ENCODE data around the gene CCM2L.

Gene CCM2L

DNA sequence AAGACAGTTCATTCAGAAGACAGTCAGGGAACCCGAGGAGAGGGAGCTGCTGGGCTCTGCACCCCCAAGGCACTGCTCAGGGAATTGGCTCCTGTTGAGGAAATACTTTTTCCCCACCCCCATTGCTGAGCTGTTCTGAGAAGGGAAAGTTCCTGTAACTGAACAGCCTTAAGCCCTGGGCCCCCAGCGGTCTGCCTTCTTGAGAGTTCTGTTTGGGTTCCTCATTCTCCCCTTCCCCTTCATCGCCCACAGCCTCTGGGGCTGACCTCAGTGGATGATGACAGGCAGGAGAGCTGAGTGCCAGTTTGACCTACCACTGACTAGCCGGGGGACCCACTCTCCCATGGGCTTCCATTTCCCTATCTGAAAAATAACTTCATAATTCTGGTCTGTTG is 52.5 kb downstream of the CCM2L start:
- DNase-seq = no peak

DNA sequence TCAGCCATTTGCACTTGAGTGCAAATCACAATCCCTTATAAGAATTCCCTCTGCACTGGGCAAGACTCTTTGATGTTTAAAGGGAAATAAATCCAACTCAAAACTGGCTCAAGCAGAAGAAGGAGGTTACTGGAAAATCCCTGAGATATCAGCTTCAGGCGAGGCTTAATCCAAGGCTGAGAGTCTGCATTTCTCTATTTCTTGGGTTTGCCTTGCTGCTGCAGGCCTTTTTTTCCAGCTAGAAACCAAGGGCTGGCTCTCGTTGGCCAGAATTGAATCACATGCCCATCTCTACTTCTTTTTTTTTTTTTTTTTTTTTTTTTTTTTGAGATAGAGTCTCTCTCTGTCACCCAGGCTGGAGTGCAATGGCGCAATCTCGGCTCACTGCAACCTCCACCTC is 53.5 kb downstream of the CCM2L start:
- no peak for DNase-seq

DNA sequence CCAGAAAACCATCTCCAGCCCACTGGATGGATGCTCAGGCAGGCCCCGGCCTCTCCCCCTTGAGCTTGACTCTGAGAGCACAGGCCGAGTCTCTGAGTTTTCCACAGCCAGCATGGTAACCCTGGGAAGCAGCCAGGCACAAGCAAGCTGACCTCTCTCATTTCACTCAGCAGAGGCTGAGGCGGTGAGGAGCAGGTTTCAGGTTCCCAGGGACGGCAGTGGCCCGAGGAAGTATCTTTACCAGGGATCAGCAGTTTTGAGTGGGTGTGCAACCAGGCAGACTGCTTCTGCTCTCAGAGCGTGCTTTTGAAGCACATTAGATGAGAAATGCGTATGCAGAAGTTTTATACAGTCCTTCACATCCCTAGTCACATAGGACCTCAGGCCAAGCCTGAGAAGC is 54.4 kb downstream of the CCM2L start:
- no peak for DNase-seq

DNA sequence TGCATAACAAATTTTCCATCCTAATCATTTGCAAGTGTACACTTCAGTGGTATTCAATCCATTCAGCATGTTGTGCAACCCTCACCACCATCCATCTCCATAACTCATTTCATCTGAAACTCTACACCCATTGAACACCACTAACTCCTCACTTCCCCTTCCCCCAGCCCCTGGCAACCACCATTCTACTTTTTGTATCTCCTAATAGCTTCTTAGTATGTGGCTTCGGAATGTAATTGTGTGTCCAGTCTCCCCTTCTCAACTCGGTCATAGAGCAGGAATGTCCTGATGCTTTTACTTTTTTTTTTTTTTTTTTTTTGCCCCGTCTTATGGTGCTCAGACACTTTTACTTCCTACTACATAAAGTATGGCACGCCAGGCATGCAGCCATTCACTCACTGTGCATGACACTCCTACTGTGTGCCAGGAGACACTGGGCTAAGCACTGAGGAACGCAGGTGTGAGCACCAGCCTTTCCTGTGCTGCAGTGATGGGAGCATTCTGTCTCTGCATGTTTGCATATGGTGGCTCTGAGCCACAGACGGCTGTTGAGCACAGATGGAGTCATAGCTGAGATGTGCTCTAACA is 57.1 kb downstream of the CCM2L start:
- DNase-seq = no peak

DNA sequence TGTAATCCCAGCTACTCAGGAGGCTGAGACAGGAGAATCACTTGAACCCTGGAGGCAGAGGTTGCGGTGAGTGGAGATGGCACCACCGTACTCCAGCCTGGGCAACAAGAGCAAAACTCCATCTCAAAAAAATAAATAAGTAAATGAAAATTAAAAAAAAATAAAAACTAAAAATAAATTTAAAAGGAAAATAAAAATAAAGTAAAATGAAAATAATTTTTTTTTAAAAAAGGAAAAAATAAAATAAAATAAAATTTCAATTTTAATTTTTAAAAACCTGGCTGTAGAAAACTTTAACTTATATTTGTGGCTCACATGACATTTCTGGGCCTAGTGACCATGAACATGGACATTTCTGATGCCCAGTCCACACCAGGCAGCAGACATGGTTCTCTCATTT is 57.9 kb downstream of the CCM2L start:
- DNase-seq = no peak

DNA sequence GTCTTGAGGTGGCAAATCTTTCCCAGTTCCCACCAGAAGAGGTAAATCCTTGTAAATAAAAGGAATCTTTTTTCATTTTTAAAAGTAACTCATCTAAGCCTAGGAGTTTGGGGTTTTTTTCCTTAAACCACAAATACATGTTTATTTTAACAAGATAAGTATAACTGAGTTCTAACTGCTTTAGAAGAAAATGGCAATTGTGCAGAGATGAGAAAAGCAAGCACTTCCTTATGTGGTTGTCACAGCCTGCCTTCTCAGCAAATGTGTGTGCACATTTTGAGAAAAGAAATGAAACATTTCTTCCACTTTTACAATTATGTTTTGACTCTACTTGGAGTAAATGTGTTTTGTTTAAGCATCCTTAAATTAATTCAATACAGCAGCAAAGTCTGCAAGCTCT is 59.5 kb downstream of the CCM2L start:
- no peak for DNase-seq

DNA sequence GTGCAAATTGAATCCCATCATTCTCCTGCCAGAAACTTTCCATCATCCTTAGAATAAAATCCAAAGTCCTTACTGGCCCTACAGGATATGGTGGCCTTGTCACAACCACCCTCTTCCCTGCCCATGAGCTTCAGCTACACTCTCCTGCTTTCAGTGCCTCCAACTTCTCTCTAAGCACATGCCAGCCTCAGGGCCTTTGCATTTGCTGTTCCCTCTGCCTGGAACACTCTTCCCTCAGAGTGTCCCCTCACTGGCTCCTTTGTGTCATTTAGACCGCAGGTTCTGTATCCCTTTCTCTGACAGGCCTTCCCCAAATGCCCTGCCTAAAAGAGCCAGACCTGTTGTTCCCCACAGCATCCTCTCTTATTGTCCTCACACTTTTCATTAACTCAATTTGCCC is 60.0 kb downstream of the CCM2L start:
- DNase-seq = no peak

DNA sequence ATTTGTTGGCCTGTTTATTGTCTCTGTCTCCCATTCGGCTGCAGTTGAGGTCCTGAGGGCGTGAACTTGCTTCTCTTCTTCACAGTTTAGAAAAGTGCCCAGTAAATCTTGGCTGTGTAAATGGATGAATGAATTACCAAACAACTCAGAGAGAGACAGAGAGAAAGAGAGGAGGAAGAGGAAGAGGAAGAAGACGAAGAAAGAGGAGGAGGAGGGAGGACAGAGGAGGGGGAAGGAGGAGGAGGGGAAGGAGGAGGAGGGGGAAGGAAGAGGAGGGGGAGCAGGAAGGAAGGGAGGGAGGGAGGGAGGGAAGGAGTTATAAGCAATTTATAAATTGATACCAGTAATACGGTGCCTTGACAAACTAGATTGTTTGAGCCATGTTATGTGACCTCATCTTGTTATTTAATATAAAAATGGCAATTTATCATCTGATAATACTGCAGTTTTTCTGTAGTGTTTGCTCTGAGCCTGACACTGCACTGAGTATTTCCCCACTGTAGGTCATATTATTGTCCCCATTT is 60.5 kb downstream of the CCM2L start:
- DNase-seq = no peak

DNA sequence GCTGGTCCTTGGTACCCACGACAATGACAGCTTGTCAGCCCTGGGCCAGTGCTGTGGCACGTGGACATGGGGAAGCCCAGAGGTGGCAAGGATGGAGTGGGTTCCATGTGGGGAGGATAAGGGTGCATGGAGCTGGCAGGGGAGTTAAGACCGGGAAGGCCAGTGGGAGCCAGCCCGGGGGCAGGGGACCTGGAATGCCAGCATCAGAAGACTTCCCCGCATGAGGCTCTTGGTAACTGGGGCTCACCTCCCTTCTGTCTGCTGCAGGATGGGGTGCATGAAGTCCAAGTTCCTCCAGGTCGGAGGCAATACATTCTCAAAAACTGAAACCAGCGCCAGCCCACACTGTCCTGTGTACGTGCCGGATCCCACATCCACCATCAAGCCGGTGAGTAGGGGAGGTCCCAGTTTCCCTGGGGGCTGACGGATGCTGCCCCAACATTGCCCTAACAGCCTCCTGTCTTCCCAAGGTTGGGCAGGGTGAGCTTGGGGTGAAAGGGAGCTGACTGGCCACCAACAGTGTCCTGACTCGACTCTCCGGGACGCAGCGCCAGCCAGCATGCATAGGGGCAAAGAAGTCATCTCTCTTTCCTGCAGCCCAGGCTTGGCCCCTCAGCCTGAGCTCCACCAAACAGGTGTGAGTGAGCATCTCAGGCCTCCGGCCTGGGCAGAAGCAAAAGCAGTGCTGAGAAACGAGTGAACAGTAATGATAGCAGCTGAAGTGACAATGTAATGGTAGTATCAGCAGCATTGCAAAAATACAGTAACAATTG is 61.3 kb downstream of the CCM2L start:
- DNase-seq = no peak

DNA sequence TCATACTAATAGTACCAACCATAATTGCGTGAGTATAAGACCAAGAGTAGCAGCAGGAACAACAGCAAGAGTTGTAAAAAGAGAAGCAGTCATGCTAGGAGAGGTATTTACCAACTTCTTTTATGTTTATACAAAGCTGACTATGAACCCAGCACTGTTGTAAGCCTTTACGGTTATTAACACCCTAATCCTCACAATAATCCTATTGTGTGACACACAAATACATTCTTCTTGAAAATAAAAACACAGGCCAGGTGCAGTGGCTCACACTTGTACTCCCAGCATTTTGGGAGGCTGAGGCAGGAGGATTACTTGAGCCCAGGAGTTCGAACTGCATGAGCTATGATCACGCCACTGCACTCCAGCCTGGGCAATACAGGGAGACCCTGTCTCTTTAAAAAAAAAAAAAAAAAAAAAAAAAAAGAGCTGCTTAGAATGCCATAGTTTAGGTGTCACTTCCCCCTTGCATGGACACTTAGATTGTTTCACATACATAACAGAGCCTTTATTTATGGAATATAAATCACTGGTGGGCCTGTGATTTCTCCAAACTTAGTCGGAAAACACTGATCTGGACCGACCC is 62.0 kb downstream of the CCM2L start:
- DNase-seq = no peak

DNA sequence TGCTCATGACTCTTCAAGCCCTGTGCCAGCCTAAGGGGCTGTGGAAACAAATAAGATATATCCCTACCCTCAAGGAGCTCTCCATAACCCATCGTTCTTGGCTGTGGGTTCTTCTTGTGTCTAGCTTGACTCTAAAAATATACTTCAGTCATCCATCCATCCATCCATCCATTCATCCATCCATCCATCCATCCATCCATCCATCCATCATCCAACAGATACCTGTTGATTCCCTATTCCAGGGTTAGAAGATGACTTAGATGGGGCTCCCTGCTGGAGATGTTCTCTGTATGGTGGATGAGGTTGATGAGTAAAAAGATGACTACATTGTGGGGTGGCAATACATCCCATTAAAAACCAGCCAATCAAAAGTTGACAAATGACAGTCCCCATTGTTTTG is 65.3 kb downstream of the CCM2L start:
- DNase-seq = no peak

DNA sequence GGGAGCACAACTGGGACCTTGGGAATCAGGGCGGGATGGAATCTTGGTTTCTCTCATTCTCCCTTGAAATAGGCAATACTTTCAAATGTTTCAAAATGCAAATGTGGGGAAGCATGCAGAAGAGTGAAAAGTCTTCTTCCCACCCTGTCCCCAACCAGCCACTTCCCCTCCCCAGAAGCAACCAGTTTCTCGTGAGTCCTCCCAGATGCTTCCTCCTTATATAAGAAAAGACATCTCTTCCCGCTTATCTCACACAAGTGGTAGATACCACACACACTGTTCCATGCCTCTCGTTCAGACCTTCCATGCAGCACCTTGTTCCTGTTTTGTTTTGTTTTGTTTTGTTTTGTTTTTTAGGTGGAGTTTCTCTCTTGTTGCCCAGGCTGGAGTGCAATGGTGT is 67.0 kb downstream of the CCM2L start:
- no peak for DNase-seq

DNA sequence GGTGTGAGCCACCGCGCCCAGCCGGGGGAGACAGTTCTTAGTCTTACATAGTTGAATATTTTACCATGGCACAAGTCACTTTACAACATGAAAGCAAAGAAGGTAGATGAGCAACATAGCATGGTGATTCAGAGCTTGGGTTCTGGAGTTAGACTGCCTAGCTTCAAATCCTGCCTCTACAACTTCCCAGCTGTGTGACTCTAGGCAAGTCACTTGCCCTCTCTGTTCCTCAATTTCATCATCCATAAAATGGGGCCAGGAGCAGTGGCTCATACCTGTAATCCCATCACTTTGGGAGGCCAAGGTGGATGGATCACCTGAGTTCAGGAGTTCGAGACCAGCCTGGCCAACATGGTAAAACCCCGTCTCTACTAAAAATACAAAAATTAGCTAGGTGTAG is 68.1 kb downstream of the CCM2L start:
- DNase-seq = no peak

DNA sequence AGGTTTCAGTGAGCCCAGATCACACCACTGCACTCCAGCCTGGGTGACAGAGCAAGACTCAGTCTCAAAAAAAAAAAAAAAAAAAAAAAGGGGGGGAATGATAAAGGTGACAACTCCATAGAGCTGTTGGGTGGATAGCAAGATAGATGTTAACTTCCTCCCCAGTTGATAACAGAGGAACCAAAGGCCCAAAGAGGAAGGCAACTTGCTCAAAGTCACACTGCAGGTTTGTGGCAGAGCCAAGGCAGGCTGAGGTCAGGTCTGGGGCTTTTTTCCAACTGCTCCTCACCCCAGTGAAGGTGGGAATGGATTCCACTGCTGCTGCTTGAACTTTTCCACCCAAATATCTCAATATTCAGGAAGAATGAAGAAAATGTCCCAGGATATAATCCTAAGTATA is 68.6 kb downstream of the CCM2L start:
- DNase-seq = no peak

DNA sequence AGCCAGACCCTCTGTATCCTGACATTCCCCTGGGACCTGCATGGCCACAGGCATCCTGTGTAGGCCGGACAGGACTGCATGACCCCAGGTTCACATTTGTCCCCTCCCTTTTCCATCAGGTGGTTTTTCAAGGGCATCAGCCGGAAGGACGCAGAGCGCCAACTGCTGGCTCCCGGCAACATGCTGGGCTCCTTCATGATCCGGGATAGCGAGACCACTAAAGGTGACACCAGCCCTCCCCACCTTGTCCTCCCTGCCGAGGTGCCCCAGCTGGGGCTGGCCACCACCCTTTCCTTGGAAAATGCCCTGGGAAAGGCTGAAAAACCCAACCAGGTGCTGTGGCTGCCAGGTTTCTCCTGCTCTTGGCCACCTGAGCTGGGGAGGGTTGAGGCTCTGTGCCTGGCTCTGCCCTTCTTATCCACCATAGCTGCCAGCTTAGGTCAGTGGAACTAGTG is 69.4 kb downstream of the CCM2L start:
- no peak for DNase-seq

DNA sequence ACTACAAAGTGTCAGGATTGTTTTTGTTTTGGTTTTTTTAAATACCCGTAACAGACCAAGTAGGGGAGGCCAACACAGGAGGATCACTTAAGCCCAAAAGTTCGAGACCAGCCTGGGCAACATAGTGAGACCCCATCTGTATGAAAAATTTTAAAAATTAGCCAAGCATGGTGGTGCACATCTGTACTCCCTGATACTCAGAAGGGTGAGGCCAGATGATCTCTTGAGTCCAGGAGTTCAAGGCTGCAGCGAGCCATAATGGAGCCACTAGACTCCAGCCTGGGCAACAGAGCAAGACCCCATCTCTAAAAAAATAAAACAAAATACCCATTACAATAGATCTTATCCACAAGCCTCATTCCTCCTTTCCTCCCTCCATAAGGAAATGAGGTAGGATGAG is 70.5 kb downstream of the CCM2L start:
- no peak for DNase-seq

Data from activated CD4-positive, alpha-beta T cell treated with anti-CD3 and anti-CD28 coated beads for 4 hours (primary cell).